ENCODE measurements around the gene CCDC69.
"Not testable (repeated sequence)": the region's sequence is repeated elsewhere in the genome, so short reads cannot be mapped to it uniquely, and the experiment has no call there.

CCDC69 gene

GRCh38 chr5:151223447-151224264 is at the start of gene CCDC69:
CCDC69 (minus strand) TSS chr5:151224092; CDS start chr5:151223970, 122 bp downstream.
- DNase-seq = peak in 1 of 2 experiments; percentile 19

GRCh38 chr5:151271336-151271735 is 47.4 kb upstream of the CCDC69 start:
- DNase-seq = no peak

GRCh38 chr5:151270599-151270998 is 46.7 kb upstream of the CCDC69 start:
- no peak for DNase-seq

GRCh38 chr5:151267491-151268260 is 43.8 kb upstream of the CCDC69 start:
- DNase-seq = no peak

- DNase-seq = no peak
Measured at GRCh38 chr5:151264113-151264512, 40.2 kb upstream of the CCDC69 start.

- no peak for DNase-seq
Measured at GRCh38 chr5:151262532-151262931, 38.6 kb upstream of the CCDC69 start.

GRCh38 chr5:151259931-151260330 is 36.0 kb upstream of the CCDC69 start:
- no peak for DNase-seq

GRCh38 chr5:151258816-151259215 is 34.9 kb upstream of the CCDC69 start:
- DNase-seq = no peak

- no peak for DNase-seq
Measured at GRCh38 chr5:151258201-151258611, 34.3 kb upstream of the CCDC69 start.

GRCh38 chr5:151257731-151258181 is 33.9 kb upstream of the CCDC69 start:
- DNase-seq = no peak

- DNase-seq = no peak
Measured at GRCh38 chr5:151255621-151256286, 31.9 kb upstream of the CCDC69 start.

- not testable (repeated sequence) for DNase-seq
Measured at GRCh38 chr5:151254990-151255389, 31.1 kb upstream of the CCDC69 start.

GRCh38 chr5:151254556-151254955 is 30.7 kb upstream of the CCDC69 start:
- DNase-seq = no peak

GRCh38 chr5:151253605-151253950 is 29.7 kb upstream of the CCDC69 start:
- no peak for DNase-seq

GRCh38 chr5:151252762-151253604 is 29.1 kb upstream of the CCDC69 start, which contains the start of gene GM2A:
GM2A (plus strand) TSS chr5:151253185; CDS start chr5:151253217, 32 bp downstream.
- DNase-seq = peak; percentile 96 to 99

GRCh38 chr5:151251621-151252020 is 27.7 kb upstream of the CCDC69 start:
- DNase-seq = no peak

GRCh38 chr5:151251001-151251551 is 27.2 kb upstream of the CCDC69 start:
- no peak for DNase-seq

- no peak for DNase-seq
Measured at GRCh38 chr5:151250346-151251000, 26.6 kb upstream of the CCDC69 start.

GRCh38 chr5:151249281-151249680 is 25.4 kb upstream of the CCDC69 start:
- DNase-seq = no peak

- DNase-seq = no peak
Measured at GRCh38 chr5:151248651-151249050, 24.8 kb upstream of the CCDC69 start.

- DNase-seq = no peak
Measured at GRCh38 chr5:151245680-151246219, 21.9 kb upstream of the CCDC69 start.
